A673 (cell line): ENCODE results near the gene BRD2. TPM values are rescaled to one million over a fixed set of nuclear protein-coding genes. Genes with fewer than 3 reads are reported as not detected.

Source experiments
- BruUV-seq: library from RNA; stranded (reverse); fragments of 400-500 nt; replicated peaks from 2 replicates; lab custom pipeline; 2021; lab: Mats Ljungman, UMichigan
- CTCF ChIA-PET: fragments of 300-600 bp; sonication (Branson Sonifier 250); formaldehyde crosslinking; loops from one replicate; lab custom pipeline; 2022; ENCODE audit warnings: antibody characterized with exemption; lab: Charles Lee
- POLR2A ChIA-PET: fragments of 300-600 bp; sonication (Branson Sonifier 250); formaldehyde crosslinking; loops from one replicate; lab custom pipeline; 2022; ENCODE audit warnings: antibody characterized with exemption; ENCODE audit not compliant: low non-redundant PET; lab: Charles Lee
- DNase-seq: peaks from one replicate; pipeline ENCODE4 v3.0.0-alpha.2; 2015; ENCODE audit warnings: low spot score
- H3K27ac ChIP-seq: fragments of 200-600 bp; sonication (generic); 2 replicates; pipeline ENCODE4 v1.5.1; 2016; ENCODE audit warnings: mixed run types, low read depth, mild to moderate bottlenecking, mixed read lengths, antibody characterized with exemption, low read length; ENCODE audit not compliant: poor library complexity, severe bottlenecking
- H3K27me3 ChIP-seq: fragments of 200-600 bp; sonication (generic); replicated peaks from 2 replicates; pipeline ENCODE4 v1.6.1; 2017; ENCODE audit warnings: mixed run types, low read depth, mild to moderate bottlenecking, mixed read lengths, antibody characterized with exemption, low read length; ENCODE audit not compliant: insufficient read depth, poor library complexity
- H3K36me3 ChIP-seq: fragments of 200-600 bp; sonication (generic); 2 replicates; pipeline ENCODE4 v1.6.1; 2016; ENCODE audit warnings: mixed run types, mild to moderate bottlenecking, mixed read lengths, antibody characterized with exemption, low read length; ENCODE audit not compliant: insufficient read depth, poor library complexity, severe bottlenecking
- H3K4me1 ChIP-seq: fragments of 200-600 bp; sonication (generic); 2 replicates; pipeline ENCODE4 v1.6.1; 2017; ENCODE audit warnings: mixed run types, mild to moderate bottlenecking, mixed read lengths, antibody characterized with exemption, low read length; ENCODE audit not compliant: insufficient read depth, poor library complexity, severe bottlenecking
- H3K4me3 ChIP-seq: fragments of 200-600 bp; sonication (generic); 2 replicates; pipeline ENCODE4 v1.5.1; 2016; ENCODE audit warnings: low read depth, mixed run types, mild to moderate bottlenecking, mixed read lengths, low read length; ENCODE audit not compliant: poor library complexity, severe bottlenecking
- H3K9me3 ChIP-seq: fragments of 200-600 bp; sonication (generic); 2 replicates; pipeline ENCODE4 v1.6.1; 2016; ENCODE audit warnings: mixed run types, low read depth, mild to moderate bottlenecking, mixed read lengths, antibody characterized with exemption, low read length; ENCODE audit not compliant: poor library complexity, severe bottlenecking
- CTCF ChIP-seq: fragments of 300-800, 200-600 bp; sonication (generic); conservative IDR thresholded peaks from 2 replicates; pipeline ENCODE4 v1.5.1; 2017; ENCODE audit warnings: low read depth, mild to moderate bottlenecking, antibody characterized with exemption, low read length, moderate library complexity, mixed read lengths
- EZH2 ChIP-seq: fragments of 200-600 bp; sonication (generic); IDR thresholded peaks from 2 replicates; pipeline ENCODE4 v1.6.1; 2017; ENCODE audit warnings: borderline replicate concordance, low read depth, mild to moderate bottlenecking, mixed read lengths, antibody characterized with exemption, low read length; ENCODE audit not compliant: poor library complexity, severe bottlenecking
- intact Hi-C: fragments of 100-400 bp; cut with micrococcal nuclease; formaldehyde crosslinking; loops from one replicate; pipeline ENCODE4 v1.10.0; 2022; ENCODE audit not compliant: unreplicated experiment
- total RNA-seq: library from RNA; stranded (reverse); gene quantifications from 2 replicates; pipeline ENCODE4 v1.2.3, GENCODE V29; 2021

The BRD2 gene
- total RNA-seq, 1 experiment from 2014 or later: 335 TPM

- POLR2A ChIA-PET: no interaction called here
- no peak overlapping the region for H3K27ac ChIP-seq
- no peaks in the 10 kb centered on the region for H3K27me3 ChIP-seq
- no peaks in the 10 kb centered on the region for H3K4me1 ChIP-seq
- CTCF ChIA-PET: no interaction called here
- no peaks in the 10 kb centered on the region for H3K36me3 ChIP-seq
- peak; percentile 35 for DNase-seq
- TF ChIP-seq CTCF (peak; percentile 48), EZH2 (no peak)
- no peaks in the 10 kb centered on the region for H3K9me3 ChIP-seq
- no peak overlapping the region for H3K4me3 ChIP-seq
- intact Hi-C loops: no loop called here
- BruUV-seq: no TSS peak
Measured at GRCh38 chr6:32947552-32948465, 20.6 kb upstream of the BRD2 start.

- BruUV-seq: no TSS peak
- Histone ChIP-seq H3K36me3 (no peaks in the 10 kb centered on the region), H3K27me3 (no peaks in the 10 kb centered on the region), H3K9me3 (no peaks in the 10 kb centered on the region), H3K27ac (no peak overlapping the region), H3K4me1 (no peaks in the 10 kb centered on the region), H3K4me3 (no peak overlapping the region)
- DNase-seq: no peak
- TF ChIP-seq EZH2 (no peak), CTCF (no peak)
- intact Hi-C loops: no loop called here
- CTCF ChIA-PET: no interaction called here
- POLR2A ChIA-PET: no interaction called here
Measured at GRCh38 chr6:32949113-32949512, 19.3 kb upstream of the BRD2 start.

- ChIA-PET CTCF (interaction anchor here (0.6 kb wide), 1 partner anchor 17 kb away, joined by 3 read pairs; no protein-coding TSS in a partner anchor), POLR2A (no interaction called here)
- H3K36me3 ChIP-seq: no peaks in the 10 kb centered on the region
Measured at GRCh38 chr6:32950010-32950409, 18.4 kb upstream of the BRD2 start.

More at GRCh38 chr6:32950010-32950409, 18.4 kb upstream of the BRD2 start:
- H3K4me3 ChIP-seq: no peak overlapping the region
- intact Hi-C loops: no loop called here
- H3K4me1 ChIP-seq: no peaks in the 10 kb centered on the region
- BruUV-seq: no TSS peak
- no peak for DNase-seq
- H3K27ac ChIP-seq: no peak overlapping the region
- H3K27me3 ChIP-seq: no peaks in the 10 kb centered on the region
- TF ChIP-seq CTCF (no peak), EZH2 (no peak)
- no peaks in the 10 kb centered on the region for H3K9me3 ChIP-seq
